ENCODE measurements around the gene TNS1.
"Not testable (repeated sequence)": the region's sequence is repeated elsewhere in the genome, so short reads cannot be mapped to it uniquely, and the experiment has no call there.

TNS1 gene

GRCh38 chr2:217822296-217823252, 180.2 kb downstream of the TNS1 start:
- in situ Hi-C loops (cut with MboI; ENCODE audit: low pct_unique_long_range_greater_than_20kb, low sequenced_read_pairs) = no loop called here
- no peak for DNase-seq

- in situ Hi-C loops (cut with MboI; ENCODE audit: low pct_unique_long_range_greater_than_20kb, low sequenced_read_pairs) = no loop called here
- DNase-seq = no peak
Measured at GRCh38 chr2:217821536-217822147, 181.2 kb downstream of the TNS1 start.

DNA sequence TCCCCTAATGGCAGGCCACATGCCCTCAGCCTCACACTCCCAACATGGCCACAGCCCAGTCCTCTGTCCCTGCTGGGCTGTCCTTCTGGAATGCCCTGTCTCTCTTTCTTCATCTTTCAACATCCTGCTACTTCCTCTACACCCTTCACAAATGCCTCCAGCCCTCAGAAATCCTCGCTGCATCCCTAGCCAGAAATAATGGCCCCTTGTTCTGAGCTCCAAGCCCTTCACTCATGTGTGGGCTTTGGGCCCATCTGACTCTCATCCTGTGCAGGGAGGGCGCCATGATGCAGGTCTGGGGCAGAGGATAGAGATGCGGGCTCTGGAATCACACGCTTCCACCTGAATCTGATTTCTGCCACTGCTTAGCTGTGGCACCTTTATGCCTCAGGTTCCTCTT, 181.9 kb downstream of the TNS1 start:
- in situ Hi-C loops (cut with MboI; ENCODE audit: low pct_unique_long_range_greater_than_20kb, low sequenced_read_pairs) = no loop called here
- no peak for DNase-seq

DNA sequence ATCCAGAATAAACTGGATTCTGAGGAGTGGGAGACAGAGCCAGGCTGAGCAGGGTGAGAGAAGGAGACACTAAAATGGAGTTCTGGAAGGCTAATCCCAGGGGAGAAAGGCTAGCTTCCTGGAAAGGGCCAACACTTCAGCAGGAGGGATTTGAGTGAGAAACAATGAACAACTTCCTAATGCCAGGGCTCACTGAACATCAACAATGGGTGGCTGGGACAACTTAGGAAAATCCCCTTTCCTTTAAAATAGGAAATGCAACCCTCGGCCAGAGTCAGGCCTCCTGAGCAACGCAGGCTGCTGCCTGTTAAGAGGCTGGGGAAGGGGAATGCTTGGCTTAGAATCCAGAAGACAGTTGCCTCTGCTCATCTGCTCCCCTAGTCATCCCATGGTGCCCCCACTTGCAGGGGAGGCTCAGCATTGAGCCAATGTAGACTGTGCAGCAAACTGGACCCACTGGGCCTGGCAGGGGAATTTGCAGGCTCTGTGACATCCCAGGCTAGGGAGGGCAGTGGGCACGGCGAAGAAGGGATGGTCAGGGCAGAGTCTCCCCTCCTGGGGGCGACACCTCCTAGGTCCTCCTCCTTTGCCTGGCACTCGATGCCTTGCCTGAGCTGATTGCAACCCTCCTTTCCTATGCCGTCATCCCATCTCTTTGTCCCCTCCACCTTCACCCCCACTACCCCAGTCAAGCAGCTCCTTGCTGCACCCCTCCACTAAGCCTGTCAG, 182.5 kb downstream of the TNS1 start:
- in situ Hi-C loops (cut with MboI; ENCODE audit: low pct_unique_long_range_greater_than_20kb, low sequenced_read_pairs) = no loop called here
- DNase-seq = no peak

DNA sequence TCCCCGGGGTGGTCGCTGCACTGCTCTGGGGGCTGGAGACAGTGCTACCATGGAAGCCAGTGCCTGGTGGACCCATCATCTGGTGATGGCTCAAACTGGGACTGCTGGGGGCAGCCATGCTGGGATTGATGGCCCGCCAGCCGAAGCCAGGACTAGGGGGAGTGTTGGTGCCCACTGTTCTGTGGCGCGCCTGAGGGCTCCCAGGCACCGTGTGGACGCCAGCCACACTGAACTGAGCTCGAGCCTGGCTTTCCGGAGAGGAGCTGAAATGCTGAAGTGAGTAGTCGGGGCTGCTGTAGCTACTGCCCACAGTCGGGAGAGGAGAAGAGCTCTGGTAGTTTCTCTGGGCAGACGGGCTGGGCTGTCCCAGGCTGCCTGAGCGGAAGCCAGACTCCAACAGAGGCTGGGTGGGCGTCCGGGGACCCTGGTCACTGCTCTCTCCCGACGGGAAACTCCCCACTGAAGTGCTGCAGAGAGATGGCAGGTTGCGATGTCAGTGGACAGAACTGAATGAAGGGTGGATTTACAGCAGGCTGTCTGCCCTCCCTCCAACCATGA, 184.4 kb downstream of the TNS1 start:
- DNase-seq = no peak
- in situ Hi-C loops (cut with MboI; ENCODE audit: low pct_unique_long_range_greater_than_20kb, low sequenced_read_pairs) = no loop called here

DNA sequence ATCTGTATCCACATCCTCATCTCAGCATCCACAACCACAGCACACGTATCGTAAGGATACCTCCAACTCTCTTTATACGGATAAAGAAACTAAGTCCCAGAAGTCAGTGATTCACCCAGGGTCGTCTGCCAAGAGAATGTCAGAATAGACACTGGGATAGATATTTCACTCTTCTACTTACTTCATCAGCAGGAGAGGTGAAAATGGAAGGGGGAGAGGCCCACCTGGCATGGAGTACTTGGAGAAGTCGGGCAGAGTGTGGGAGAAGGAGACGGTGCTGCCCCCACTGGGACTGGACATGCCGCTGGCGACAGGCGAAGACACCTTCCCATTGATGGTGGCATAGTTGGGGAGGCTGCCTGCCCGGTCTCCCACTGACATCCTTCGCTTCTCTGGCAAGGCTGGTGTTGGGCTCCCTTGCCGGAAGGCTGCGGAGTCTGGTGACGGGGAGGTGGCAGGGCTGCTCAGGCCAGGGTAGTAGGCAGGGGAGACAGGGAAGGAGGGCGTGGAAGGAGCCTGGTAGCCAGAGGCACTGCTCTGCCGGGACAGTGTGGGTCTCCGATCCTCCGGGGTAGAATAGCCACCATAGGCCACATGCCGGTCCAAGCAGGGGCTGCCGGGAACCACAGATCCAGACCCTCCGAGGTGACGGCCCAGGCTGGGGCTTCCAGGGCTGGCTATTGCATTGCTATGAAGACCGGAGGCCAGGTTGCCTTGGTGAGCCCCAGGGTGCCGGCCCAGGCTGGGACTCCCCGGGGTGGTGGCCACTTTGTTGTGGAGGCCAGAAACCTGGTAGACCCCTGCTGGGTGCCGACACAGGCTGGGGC, 185.1 kb downstream of the TNS1 start:
- in situ Hi-C loops (cut with MboI; ENCODE audit: low pct_unique_long_range_greater_than_20kb, low sequenced_read_pairs) = no loop called here
- DNase-seq = no peak

DNA sequence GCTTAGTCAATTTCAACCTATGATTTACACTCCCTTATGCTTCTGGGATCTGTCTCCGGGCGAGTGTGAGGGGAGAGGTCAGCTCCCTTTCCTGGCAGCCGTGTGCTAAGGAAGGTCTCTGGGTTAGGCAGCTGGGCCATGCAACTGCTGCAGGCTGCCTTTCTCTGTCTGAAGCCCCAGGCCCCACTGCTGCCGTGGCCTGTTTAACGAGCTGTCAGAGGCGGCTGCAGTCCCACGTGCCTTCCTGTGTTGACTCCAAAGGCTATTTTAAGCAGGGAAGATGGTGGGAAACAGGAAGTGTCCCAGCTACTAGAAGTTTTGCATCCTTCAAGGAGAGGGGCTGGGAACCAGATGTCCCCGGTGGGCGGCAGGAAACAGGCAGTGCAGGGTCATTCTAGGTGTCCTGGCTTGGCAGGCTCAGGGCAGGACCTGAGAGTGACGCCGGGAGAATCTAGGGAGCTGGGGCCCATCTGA, 186.4 kb downstream of the TNS1 start:
- peak; percentile 75 for DNase-seq
- in situ Hi-C loops (cut with MboI; ENCODE audit: low pct_unique_long_range_greater_than_20kb, low sequenced_read_pairs) = no loop called here

DNA sequence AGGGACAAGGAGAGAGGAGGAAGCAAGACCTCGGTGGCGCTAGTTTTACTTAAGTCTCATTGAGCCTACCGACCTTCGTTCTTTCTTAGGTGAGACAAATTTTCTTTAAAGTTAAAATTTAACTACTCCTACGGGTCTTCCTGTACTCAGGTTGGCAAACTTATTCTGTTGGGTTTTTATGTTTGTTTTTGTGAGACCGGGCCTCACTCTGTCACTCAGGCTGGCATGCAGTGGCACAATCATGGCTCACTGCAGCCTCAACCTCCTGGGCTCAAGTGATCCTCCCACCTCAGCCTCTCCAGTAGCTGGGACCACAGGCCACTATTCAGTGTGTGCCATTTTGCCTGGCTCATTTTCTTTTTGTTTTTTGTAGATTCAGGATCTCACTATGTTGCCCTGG, 189.0 kb downstream of the TNS1 start:
- in situ Hi-C loops (cut with MboI; ENCODE audit: low pct_unique_long_range_greater_than_20kb, low sequenced_read_pairs) = no loop called here
- no peak for DNase-seq

GRCh38 chr2:217812170-217812569, 190.6 kb downstream of the TNS1 start:
- no peak for DNase-seq
- in situ Hi-C loops (cut with MboI; ENCODE audit: low pct_unique_long_range_greater_than_20kb, low sequenced_read_pairs) = no loop called here

- no peak for DNase-seq
- in situ Hi-C loops (cut with MboI; ENCODE audit: low pct_unique_long_range_greater_than_20kb, low sequenced_read_pairs) = no loop called here
Measured at GRCh38 chr2:217810260-217810659, 192.5 kb downstream of the TNS1 start.

- DNase-seq = no peak
- in situ Hi-C loops (cut with MboI; ENCODE audit: low pct_unique_long_range_greater_than_20kb, low sequenced_read_pairs) = no loop called here
Measured at GRCh38 chr2:217809736-217810135, 193.1 kb downstream of the TNS1 start.

DNA sequence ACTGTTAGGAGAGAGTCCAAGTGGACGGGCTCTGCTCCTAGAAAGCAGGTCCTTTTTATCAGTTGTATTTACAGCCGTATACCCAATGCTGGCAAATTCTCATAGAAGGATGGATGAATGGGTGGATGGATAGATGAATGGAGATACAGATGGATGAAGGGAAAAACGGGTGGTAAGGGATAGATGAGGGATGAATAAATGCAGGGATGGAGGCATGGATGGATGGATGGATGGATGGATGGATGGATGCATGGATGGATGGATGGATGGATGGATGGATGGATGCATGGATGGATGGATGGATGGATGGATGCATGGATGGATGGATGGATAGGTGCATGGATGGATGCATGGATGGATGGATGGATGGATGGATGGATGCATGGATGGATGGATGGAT, 193.8 kb downstream of the TNS1 start:
- in situ Hi-C loops (cut with MboI; ENCODE audit: low pct_unique_long_range_greater_than_20kb, low sequenced_read_pairs); DNase-seq: not testable (repeated sequence)

DNA sequence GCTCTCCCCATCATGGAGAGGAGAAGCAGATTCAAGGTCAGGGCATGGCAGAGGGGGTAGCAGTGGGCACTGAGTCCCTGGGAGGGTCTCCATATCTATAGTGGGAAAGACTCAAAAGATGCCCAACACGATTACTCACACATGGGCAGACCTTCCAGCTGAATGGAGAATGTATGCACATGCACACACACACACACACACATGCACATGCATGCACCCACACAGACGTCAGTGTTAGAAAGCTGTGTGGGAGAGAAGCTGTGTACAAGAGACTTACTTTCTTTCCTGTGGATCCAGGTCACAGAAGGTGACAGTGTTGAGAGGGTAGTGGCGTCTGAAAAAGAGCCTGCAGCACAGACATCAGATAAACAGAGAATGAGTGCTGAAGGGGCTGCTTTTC, 194.5 kb downstream of the TNS1 start:
- DNase-seq = no peak
- in situ Hi-C loops (cut with MboI; ENCODE audit: low pct_unique_long_range_greater_than_20kb, low sequenced_read_pairs) = no loop called here

DNA sequence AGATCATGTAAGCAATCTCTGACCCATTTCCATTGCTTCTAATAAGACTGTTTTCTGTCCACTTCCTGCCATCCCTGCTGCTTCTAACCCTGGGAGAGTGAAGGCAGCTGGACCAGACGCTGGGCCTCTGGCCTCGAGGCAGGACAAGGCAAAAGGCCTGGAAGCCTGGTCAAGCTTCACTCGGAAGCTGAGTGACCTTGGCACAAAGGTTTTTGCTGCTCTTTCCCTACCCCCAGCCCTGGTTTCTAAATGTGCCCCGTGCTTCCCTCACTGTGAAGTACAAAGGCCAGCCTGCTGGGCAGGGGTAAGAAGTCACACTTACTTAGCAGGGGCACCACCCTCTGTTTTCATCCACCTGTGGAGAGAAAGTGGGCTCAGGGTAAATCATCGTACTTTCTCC, 195.0 kb downstream of the TNS1 start:
- in situ Hi-C loops (cut with MboI; ENCODE audit: low pct_unique_long_range_greater_than_20kb, low sequenced_read_pairs) = no loop called here
- no peak for DNase-seq

GRCh38 chr2:217807025-217807424, 195.8 kb downstream of the TNS1 start:
- no peak for DNase-seq
- in situ Hi-C loops (cut with MboI; ENCODE audit: low pct_unique_long_range_greater_than_20kb, low sequenced_read_pairs) = no loop called here

GRCh38 chr2:217806482-217806765, 196.4 kb downstream of the TNS1 start:
- in situ Hi-C loops (cut with MboI; ENCODE audit: low pct_unique_long_range_greater_than_20kb, low sequenced_read_pairs) = no loop called here
- no peak for DNase-seq

GRCh38 chr2:217805668-217806481, 196.9 kb downstream of the TNS1 start:
- no peak for DNase-seq
- in situ Hi-C loops (cut with MboI; ENCODE audit: low pct_unique_long_range_greater_than_20kb, low sequenced_read_pairs) = no loop called here
